Measurements from ENCODE around the gene MARCHF2. TPM values are rescaled to one million over a fixed set of nuclear protein-coding genes. Genes with fewer than 3 reads are reported as not detected.
"Not testable (repeated sequence)": the region's sequence is repeated elsewhere in the genome, so short reads cannot be mapped to it uniquely, and the experiment has no call there.

Gene MARCHF2
- total RNA-seq, 3 donors from 2014 or later: 6.4 to 9.5 (median 6.7) TPM

- no peak for DNase-seq
- no peaks in the 10 kb centered on the region for H3K27me3 Mint-ChIP-seq (ENCODE audit: low read depth)
- ATAC-seq: no peak
Measured at GRCh38 chr19:8416796-8417195, 3.7 kb downstream of the MARCHF2 start.

GRCh38 chr19:8421484-8422461 lies 8.7 kb downstream of the MARCHF2 start:
- no peak for ATAC-seq
- Mint-ChIP-seq H3K9me3 (no peaks in the 10 kb centered on the region), H3K4me3 (no peak overlapping the region), H3K4me1 (ENCODE audit: low read depth) (no peaks in the 10 kb centered on the region), H3K27me3 (ENCODE audit: low read depth) (no peaks in the 10 kb centered on the region), H3K36me3 (ENCODE audit: insufficient read depth) (peaks cover 4% of the 10 kb centered on the region)
- no peak for DNase-seq

More at GRCh38 chr19:8416796-8417195, 3.7 kb downstream of the MARCHF2 start:
- Mint-ChIP-seq H3K4me3 (no peak overlapping the region), H3K4me1 (ENCODE audit: low read depth) (peaks cover 9% of the 10 kb centered on the region), H3K36me3 (ENCODE audit: insufficient read depth) (no peaks in the 10 kb centered on the region), H3K9me3 (no peaks in the 10 kb centered on the region)

GRCh38 chr19:8423817-8424223 lies 10.7 kb downstream of the MARCHF2 start:
- no peak overlapping the region for H3K4me3 Mint-ChIP-seq
- no peaks in the 10 kb centered on the region for H3K4me1 Mint-ChIP-seq (ENCODE audit: low read depth)
- H3K36me3 Mint-ChIP-seq (ENCODE audit: insufficient read depth): peaks cover 4% of the 10 kb centered on the region
- no peaks in the 10 kb centered on the region for H3K27me3 Mint-ChIP-seq (ENCODE audit: low read depth)
- H3K9me3 Mint-ChIP-seq: no peaks in the 10 kb centered on the region
- ATAC-seq: no peak
- DNase-seq: no peak

GRCh38 chr19:8425331-8425730 lies 12.2 kb downstream of the MARCHF2 start:
- not testable (repeated sequence) for H3K27me3 Mint-ChIP-seq (ENCODE audit: low read depth); H3K4me3 Mint-ChIP-seq; H3K36me3 Mint-ChIP-seq (ENCODE audit: insufficient read depth); H3K4me1 Mint-ChIP-seq (ENCODE audit: low read depth); DNase-seq; ATAC-seq; H3K9me3 Mint-ChIP-seq

GRCh38 chr19:8426283-8426682 lies 13.2 kb downstream of the MARCHF2 start:
- DNase-seq: no peak
- ATAC-seq: no peak
- Mint-ChIP-seq H3K9me3 (no peaks in the 10 kb centered on the region), H3K36me3 (ENCODE audit: insufficient read depth) (peaks cover 4% of the 10 kb centered on the region), H3K4me1 (ENCODE audit: low read depth) (no peaks in the 10 kb centered on the region), H3K4me3 (no peak overlapping the region), H3K27me3 (ENCODE audit: low read depth) (no peaks in the 10 kb centered on the region)

- DNase-seq (no peak), ATAC-seq (no peak)
- Mint-ChIP-seq H3K4me3 (no peak overlapping the region), H3K4me1 (ENCODE audit: low read depth) (no peaks in the 10 kb centered on the region), H3K36me3 (ENCODE audit: insufficient read depth) (no peaks in the 10 kb centered on the region), H3K9me3 (no peaks in the 10 kb centered on the region), H3K27me3 (ENCODE audit: low read depth) (no peaks in the 10 kb centered on the region)
Measured at GRCh38 chr19:8429044-8429443, 15.9 kb downstream of the MARCHF2 start.

- H3K36me3 Mint-ChIP-seq (ENCODE audit: insufficient read depth): no peaks in the 10 kb centered on the region
- H3K4me1 Mint-ChIP-seq (ENCODE audit: low read depth): no peaks in the 10 kb centered on the region
- no peaks in the 10 kb centered on the region for H3K9me3 Mint-ChIP-seq
- DNase-seq: no peak
- ATAC-seq: no peak
- H3K4me3 Mint-ChIP-seq: no peak overlapping the region
- H3K27me3 Mint-ChIP-seq (ENCODE audit: low read depth): no peaks in the 10 kb centered on the region
Measured at GRCh38 chr19:8429826-8430225, 16.7 kb downstream of the MARCHF2 start.

- no peaks in the 10 kb centered on the region for H3K36me3 Mint-ChIP-seq (ENCODE audit: insufficient read depth)
- no peaks in the 10 kb centered on the region for H3K9me3 Mint-ChIP-seq
Measured at GRCh38 chr19:8430650-8431049, 17.5 kb downstream of the MARCHF2 start.

GRCh38 chr19:8438236-8438635 lies 25.1 kb downstream of the MARCHF2 start:
- no peaks in the 10 kb centered on the region for H3K36me3 Mint-ChIP-seq (ENCODE audit: insufficient read depth)
- ATAC-seq: no peak
- no peak overlapping the region for H3K4me3 Mint-ChIP-seq
- DNase-seq: no peak
- H3K4me1 Mint-ChIP-seq (ENCODE audit: low read depth): peaks cover 3% of the 10 kb centered on the region
- H3K27me3 Mint-ChIP-seq (ENCODE audit: low read depth): no peaks in the 10 kb centered on the region
- no peaks in the 10 kb centered on the region for H3K9me3 Mint-ChIP-seq

More at GRCh38 chr19:8430650-8431049, 17.5 kb downstream of the MARCHF2 start:
- no peak for ATAC-seq
- no peaks in the 10 kb centered on the region for H3K27me3 Mint-ChIP-seq (ENCODE audit: low read depth)
- H3K4me3 Mint-ChIP-seq: no peak overlapping the region
- DNase-seq: no peak
- no peaks in the 10 kb centered on the region for H3K4me1 Mint-ChIP-seq (ENCODE audit: low read depth)

GRCh38 chr19:8441725-8442544 lies 28.8 kb downstream of the MARCHF2 start:
- peaks cover 9% of the 10 kb centered on the region for H3K36me3 Mint-ChIP-seq (ENCODE audit: insufficient read depth)
- no peak for ATAC-seq
- H3K4me1 Mint-ChIP-seq (ENCODE audit: low read depth): peaks cover 17% of the 10 kb centered on the region
- no peak for DNase-seq
- H3K27me3 Mint-ChIP-seq (ENCODE audit: low read depth): no peaks in the 10 kb centered on the region
- H3K4me3 Mint-ChIP-seq: peak overlapping the region; percentile 19
- no peaks in the 10 kb centered on the region for H3K9me3 Mint-ChIP-seq

GRCh38 chr19:8444140-8444676 lies 31.1 kb downstream of the MARCHF2 start:
- Mint-ChIP-seq H3K36me3 (ENCODE audit: insufficient read depth) (peaks cover 20% of the 10 kb centered on the region), H3K4me1 (ENCODE audit: low read depth) (peaks cover 35% of the 10 kb centered on the region), H3K4me3 (peak overlapping the region; percentile 96)
- H3K27me3 Mint-ChIP-seq (ENCODE audit: low read depth); DNase-seq; ATAC-seq; H3K9me3 Mint-ChIP-seq: not testable (repeated sequence)

GRCh38 chr19:8444677-8445487 lies 31.8 kb downstream of the MARCHF2 start, which contains the start of gene HNRNPM:
Gene HNRNPM, plus strand, starts transcription at chr19:8444975. Its CDS starts 24 bp downstream, at chr19:8444999.
- DNase-seq: peak; percentile 100
- Mint-ChIP-seq H3K4me1 (ENCODE audit: low read depth) (peaks cover 39% of the 10 kb centered on the region), H3K4me3 (peak within 1 kb of the TSS; percentile 96), H3K36me3 (ENCODE audit: insufficient read depth) (peaks cover 20% of the 10 kb centered on the region), H3K27me3 (ENCODE audit: low read depth) (no peaks in the 10 kb centered on the region), H3K9me3 (no peaks in the 10 kb centered on the region)
- peak; percentile 89 to 91 for ATAC-seq

GRCh38 chr19:8445488-8446001 lies 32.4 kb downstream of the MARCHF2 start:
- peak overlapping the region; percentile 96 for H3K4me3 Mint-ChIP-seq
- no peaks in the 10 kb centered on the region for H3K9me3 Mint-ChIP-seq
- H3K4me1 Mint-ChIP-seq (ENCODE audit: low read depth): peaks cover 44% of the 10 kb centered on the region
- peak; percentile 40 to 48 for ATAC-seq
- DNase-seq: peak; percentile 9
- H3K27me3 Mint-ChIP-seq (ENCODE audit: low read depth): no peaks in the 10 kb centered on the region
- peaks cover 20% of the 10 kb centered on the region for H3K36me3 Mint-ChIP-seq (ENCODE audit: insufficient read depth)
